Measurements from ENCODE around the gene KHK. TPM values are rescaled to one million over a fixed set of nuclear protein-coding genes. Genes with fewer than 3 reads are reported as not detected.

The KHK gene
- total RNA-seq, 1 donor from 2014 or later, result 5.3 TPM

- peak; percentile 68 for DNase-seq
- Mint-ChIP-seq H3K27me3 (ENCODE audit: unreplicated experiment) (peaks cover 25% of the 10 kb centered on the region), H3K4me3 (ENCODE audit: unreplicated experiment) (peak overlapping the region; percentile 96), H3K36me3 (ENCODE audit: unreplicated experiment) (peaks cover 9% of the 10 kb centered on the region), H3K4me1 (ENCODE audit: low read depth, unreplicated experiment) (peaks cover 7% of the 10 kb centered on the region), H3K27ac (ENCODE audit: unreplicated experiment) (peak overlapping the region; percentile 97), H3K9me3 (ENCODE audit: unreplicated experiment) (peaks cover 23% of the 10 kb centered on the region)
- no peak for TF ChIP-seq CTCF (IDR thresholded peaks at IDR 0.05; ENCODE audit: partially characterized antibody, unreplicated experiment)
These were observed 36.9 kb upstream of the KHK start for GRCh38 chr2:27049422-27050280.

GRCh38 chr2:27050281-27050995, 36.1 kb upstream of the KHK start:
- Mint-ChIP-seq H3K27ac (ENCODE audit: unreplicated experiment) (peak overlapping the region; percentile 97), H3K4me1 (ENCODE audit: low read depth, unreplicated experiment) (peaks cover 7% of the 10 kb centered on the region), H3K27me3 (ENCODE audit: unreplicated experiment) (peaks cover 25% of the 10 kb centered on the region), H3K36me3 (ENCODE audit: unreplicated experiment) (peaks cover 9% of the 10 kb centered on the region), H3K4me3 (ENCODE audit: unreplicated experiment) (peak overlapping the region; percentile 96), H3K9me3 (ENCODE audit: unreplicated experiment) (peaks cover 23% of the 10 kb centered on the region)
- peak; percentile 87 for DNase-seq
- peak; percentile 45 for TF ChIP-seq CTCF (IDR thresholded peaks at IDR 0.05; ENCODE audit: partially characterized antibody, unreplicated experiment)

GRCh38 chr2:27050996-27051901, 35.3 kb upstream of the KHK start, which contains the start of gene AGBL5:
TSS of gene AGBL5 (plus strand) at chr2:27051668. CDS start at chr2:27052959, 1,291 bp downstream.
- peaks cover 25% of the 10 kb centered on the region for H3K27me3 Mint-ChIP-seq (ENCODE audit: unreplicated experiment)
- peaks cover 7% of the 10 kb centered on the region for H3K4me1 Mint-ChIP-seq (ENCODE audit: low read depth, unreplicated experiment)
- DNase-seq, result peak; percentile 92
- H3K27ac Mint-ChIP-seq (ENCODE audit: unreplicated experiment), result peak within 1 kb of the TSS; percentile 97
- TF ChIP-seq CTCF (IDR thresholded peaks at IDR 0.05; ENCODE audit: partially characterized antibody, unreplicated experiment), result no peak
- H3K36me3 Mint-ChIP-seq (ENCODE audit: unreplicated experiment), result peaks cover 9% of the 10 kb centered on the region
- peaks cover 23% of the 10 kb centered on the region for H3K9me3 Mint-ChIP-seq (ENCODE audit: unreplicated experiment)
- peak within 1 kb of the TSS; percentile 96 for H3K4me3 Mint-ChIP-seq (ENCODE audit: unreplicated experiment)

- H3K36me3 Mint-ChIP-seq (ENCODE audit: unreplicated experiment), result peaks cover 9% of the 10 kb centered on the region
- no peak overlapping the region for H3K27ac Mint-ChIP-seq (ENCODE audit: unreplicated experiment)
- peaks cover 23% of the 10 kb centered on the region for H3K9me3 Mint-ChIP-seq (ENCODE audit: unreplicated experiment)
- H3K4me1 Mint-ChIP-seq (ENCODE audit: low read depth, unreplicated experiment), result peaks cover 7% of the 10 kb centered on the region
- peak overlapping the region; percentile 87 for H3K4me3 Mint-ChIP-seq (ENCODE audit: unreplicated experiment)
- DNase-seq, result no peak
- TF ChIP-seq CTCF (IDR thresholded peaks at IDR 0.05; ENCODE audit: partially characterized antibody, unreplicated experiment), result no peak
- H3K27me3 Mint-ChIP-seq (ENCODE audit: unreplicated experiment), result peaks cover 25% of the 10 kb centered on the region
These were observed 34.5 kb upstream of the KHK start for GRCh38 chr2:27051902-27052645.
